AG04449 (cell line): ENCODE data around the gene TMEM198.

Experiments
- CTCF ChIA-PET: fragments of 350-600 bp; formaldehyde crosslinking; extraction: SDS; loops from one replicate; lab custom pipeline; 2021; ENCODE audit warnings: antibody characterized with exemption; lab: Yijun Ruan, JAX
- POLR2A ChIA-PET: fragments of 400-600, 350-600 bp; formaldehyde crosslinking; extraction: SDS; loops from one replicate; lab custom pipeline; 2020; ENCODE audit warnings: antibody characterized with exemption, inconsistent platforms; lab: Yijun Ruan, JAX
- DNase-seq: peaks from one replicate; pipeline ENCODE4 v3.0.0-alpha.2; 2010; ENCODE audit warnings: low read depth, low spot score
- H3K4me3 ChIP-seq: 2 replicates; pipeline ENCODE4 v1.5.1; 2011; ENCODE audit warnings: low read depth, mild to moderate bottlenecking, control low read depth, low read length
- TF ChIP-seq, protein P1 (sequence below): IDR thresholded peaks from one replicate; pipeline ENCODE4 v1.5.1; 2011; ENCODE audit warnings: mild to moderate bottlenecking, moderate library complexity, low read length, control low read depth, inconsistent platforms; ENCODE audit not compliant: insufficient read depth; ENCODE audit errors: missing control alignments

Gene TMEM198

DNA sequence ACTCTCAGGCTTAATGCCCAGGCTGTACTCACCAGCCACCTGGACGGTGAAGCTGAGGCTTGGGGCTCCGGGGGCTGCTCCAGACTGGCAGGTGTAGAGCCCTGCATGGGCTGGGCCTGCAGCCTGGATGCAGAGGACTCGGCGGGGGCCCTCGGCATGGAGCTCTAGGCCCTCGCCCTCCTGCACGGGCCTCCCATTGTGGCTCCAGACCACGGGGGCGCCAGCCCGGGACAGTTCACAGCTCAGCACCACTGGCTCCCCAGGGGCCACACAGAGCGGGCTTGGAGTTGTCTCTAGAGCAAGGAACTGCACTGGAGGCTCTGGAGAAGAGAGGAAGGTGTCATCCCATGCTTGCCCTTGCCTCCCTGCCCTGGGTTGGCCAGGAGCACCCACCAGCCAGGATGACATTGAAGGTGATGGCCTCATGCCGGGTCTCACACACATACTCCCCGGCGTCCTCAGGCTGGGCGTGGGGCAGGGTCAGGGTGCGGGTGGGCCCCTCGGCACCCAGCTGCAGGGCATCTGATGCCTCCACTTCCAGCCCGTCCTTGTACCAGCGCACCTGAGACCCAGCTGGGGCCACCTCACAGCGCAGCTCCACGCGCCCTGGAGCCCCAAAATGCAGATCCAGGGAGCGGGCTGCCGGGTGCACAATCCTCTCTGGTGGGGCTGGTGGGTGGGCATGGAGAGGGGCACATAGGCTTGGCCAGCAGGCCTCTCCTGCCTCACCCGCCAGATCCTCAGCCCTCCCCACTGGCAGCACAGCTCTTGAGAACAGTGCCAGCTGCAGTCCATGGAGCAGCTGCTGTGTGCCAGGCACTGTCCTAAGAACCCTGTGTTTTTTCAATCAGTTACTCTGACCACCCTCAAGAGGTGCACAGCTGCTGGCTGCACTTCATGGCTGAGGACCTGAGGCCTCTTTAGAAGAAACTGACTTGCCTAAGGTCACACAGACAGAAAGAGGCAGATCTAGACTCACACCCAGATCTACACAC lies 14.3 kb downstream of the TMEM198 start:
- H3K4me3 ChIP-seq: no peak overlapping the region
- ChIA-PET POLR2A (interaction anchor here (1.1 to 1.6 kb wide), 2 partner anchors 13 to 39 kb away, joined by 4 read pairs; partner anchors contain the start of genes OBSL1 and STK11IP), CTCF (interaction anchor here (1.4 to 2.6 kb wide), 2 partner anchors 17 to 132 kb away, joined by 7 to 9 read pairs; no protein-coding TSS in a partner anchor)
- TF ChIP-seq, protein P1, sequence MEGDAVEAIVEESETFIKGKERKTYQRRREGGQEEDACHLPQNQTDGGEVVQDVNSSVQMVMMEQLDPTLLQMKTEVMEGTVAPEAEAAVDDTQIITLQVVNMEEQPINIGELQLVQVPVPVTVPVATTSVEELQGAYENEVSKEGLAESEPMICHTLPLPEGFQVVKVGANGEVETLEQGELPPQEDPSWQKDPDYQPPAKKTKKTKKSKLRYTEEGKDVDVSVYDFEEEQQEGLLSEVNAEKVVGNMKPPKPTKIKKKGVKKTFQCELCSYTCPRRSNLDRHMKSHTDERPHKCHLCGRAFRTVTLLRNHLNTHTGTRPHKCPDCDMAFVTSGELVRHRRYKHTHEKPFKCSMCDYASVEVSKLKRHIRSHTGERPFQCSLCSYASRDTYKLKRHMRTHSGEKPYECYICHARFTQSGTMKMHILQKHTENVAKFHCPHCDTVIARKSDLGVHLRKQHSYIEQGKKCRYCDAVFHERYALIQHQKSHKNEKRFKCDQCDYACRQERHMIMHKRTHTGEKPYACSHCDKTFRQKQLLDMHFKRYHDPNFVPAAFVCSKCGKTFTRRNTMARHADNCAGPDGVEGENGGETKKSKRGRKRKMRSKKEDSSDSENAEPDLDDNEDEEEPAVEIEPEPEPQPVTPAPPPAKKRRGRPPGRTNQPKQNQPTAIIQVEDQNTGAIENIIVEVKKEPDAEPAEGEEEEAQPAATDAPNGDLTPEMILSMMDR: no peak
- no peak for DNase-seq

DNA sequence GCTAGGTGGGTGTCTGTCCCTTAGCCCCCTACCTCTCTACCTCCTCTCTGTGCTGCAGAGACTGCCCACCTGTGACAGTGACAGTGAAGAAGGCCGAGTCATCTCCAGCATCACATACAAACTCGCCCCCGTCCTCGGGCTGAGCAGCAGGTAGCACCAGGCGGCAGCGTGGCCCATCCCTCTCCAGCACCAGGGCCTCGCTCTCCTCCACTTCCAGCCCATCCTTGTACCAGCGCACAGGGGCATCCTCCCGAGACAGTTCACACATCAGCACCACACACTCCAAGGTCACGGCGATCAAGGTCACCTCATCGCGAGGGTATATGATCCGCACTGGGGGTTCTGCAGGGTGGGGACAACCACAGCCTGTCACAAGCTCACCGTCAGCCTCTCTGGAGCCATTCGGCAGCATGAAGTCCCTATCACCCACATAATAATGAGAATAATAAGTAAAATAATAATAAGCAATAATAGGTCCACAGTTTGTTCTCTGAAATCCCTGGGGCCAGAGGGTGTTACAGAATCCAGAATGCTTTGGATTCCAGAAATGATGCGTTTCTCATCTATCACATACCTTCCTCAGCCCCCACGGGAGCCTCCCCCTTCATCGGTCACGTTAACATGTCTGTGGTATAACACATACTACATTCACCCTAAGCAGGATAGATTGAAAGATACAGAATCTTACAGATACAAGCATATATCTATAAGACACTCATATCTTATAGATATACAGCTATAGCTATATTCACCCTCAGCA lies 15.5 kb downstream of the TMEM198 start:
- CTCF ChIA-PET: interaction anchor here (0.6 to 5.7 kb wide), 38 partner anchors 9 to 171 kb away, joined by 3 to 72 read pairs (median 6); partner anchors contain the start of genes INHA, OBSL1 and STK11IP
- H3K4me3 ChIP-seq: no peak overlapping the region
- TF ChIP-seq, protein P1: no peak
- POLR2A ChIA-PET: no interaction called here
- no peak for DNase-seq

DNA sequence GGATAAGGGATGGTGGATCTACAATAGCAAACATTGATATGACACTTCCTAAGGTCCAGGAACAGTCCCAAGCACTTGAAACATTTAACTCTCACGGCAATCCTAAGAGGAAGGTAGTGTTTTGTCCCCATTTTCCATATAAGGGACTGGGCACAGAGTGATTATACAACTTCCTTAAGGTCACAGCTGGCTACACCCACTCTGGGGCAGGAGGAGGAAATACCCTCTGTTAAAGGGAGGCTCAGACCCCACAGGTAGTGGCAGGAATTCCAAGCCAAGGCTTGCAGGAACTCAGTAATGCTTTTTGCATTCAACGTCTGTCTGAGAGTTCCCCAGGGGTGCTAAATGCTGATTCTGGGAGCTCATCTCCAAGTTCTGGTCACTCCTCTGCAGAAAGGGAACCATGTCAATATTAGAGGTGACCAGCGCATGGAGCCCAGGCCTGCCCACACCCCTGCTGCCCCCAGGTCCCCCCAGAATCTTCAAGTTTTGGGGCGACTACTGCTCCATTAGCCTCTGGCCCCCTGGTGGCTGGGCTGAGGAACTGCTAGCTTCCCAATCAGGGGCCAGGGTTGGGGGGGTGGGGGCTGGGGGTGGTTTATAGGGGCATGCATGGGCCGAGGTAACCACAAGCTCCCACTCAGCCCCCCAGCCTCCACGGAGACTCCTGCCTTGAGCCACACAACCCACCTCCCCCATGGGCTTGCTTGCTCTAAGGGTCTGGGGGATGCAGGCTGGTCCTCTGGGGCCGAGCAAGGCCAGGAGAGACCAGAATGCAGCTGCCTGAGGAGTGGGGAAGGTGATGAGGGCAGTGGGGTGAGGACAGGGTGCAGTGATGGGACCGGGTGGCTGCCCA lies 16.4 kb downstream of the TMEM198 start:
- POLR2A ChIA-PET: no interaction called here
- DNase-seq: no peak
- CTCF ChIA-PET: interaction anchor here (0.6 to 5.7 kb wide), 42 partner anchors 10 to 172 kb away, joined by 3 to 72 read pairs (median 6); partner anchors contain the start of genes CHPF, INHA, OBSL1 and STK11IP
- no peak overlapping the region for H3K4me3 ChIP-seq
- TF ChIP-seq, protein P1: peak; percentile 69

DNA sequence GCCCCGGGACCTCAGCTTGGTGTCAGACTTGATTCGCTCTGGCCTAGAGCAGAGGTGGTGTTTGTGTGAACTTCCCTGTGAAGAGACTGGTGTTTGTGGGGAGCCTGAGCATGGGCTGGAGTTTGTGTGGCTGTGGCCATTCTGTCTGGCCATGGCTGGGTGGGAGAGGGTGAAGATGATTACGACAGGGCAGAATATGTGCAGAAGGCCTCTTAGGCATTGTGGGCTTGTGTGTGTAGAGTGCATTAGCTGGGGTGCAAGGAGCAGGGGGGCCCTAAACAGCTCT lies 17.0 kb downstream of the TMEM198 start:
- TF ChIP-seq, protein P1: no peak
- H3K4me3 ChIP-seq: no peak overlapping the region
- CTCF ChIA-PET: interaction anchor here (0.8 to 5.7 kb wide), 35 partner anchors 9 to 172 kb away, joined by 3 to 72 read pairs (median 7); partner anchors contain the start of genes CHPF, INHA, OBSL1 and STK11IP
- DNase-seq: no peak
- POLR2A ChIA-PET: interaction anchor here (0.6 kb wide), 1 partner anchor 9 kb away, joined by 3 read pairs; no protein-coding TSS in a partner anchor

DNA sequence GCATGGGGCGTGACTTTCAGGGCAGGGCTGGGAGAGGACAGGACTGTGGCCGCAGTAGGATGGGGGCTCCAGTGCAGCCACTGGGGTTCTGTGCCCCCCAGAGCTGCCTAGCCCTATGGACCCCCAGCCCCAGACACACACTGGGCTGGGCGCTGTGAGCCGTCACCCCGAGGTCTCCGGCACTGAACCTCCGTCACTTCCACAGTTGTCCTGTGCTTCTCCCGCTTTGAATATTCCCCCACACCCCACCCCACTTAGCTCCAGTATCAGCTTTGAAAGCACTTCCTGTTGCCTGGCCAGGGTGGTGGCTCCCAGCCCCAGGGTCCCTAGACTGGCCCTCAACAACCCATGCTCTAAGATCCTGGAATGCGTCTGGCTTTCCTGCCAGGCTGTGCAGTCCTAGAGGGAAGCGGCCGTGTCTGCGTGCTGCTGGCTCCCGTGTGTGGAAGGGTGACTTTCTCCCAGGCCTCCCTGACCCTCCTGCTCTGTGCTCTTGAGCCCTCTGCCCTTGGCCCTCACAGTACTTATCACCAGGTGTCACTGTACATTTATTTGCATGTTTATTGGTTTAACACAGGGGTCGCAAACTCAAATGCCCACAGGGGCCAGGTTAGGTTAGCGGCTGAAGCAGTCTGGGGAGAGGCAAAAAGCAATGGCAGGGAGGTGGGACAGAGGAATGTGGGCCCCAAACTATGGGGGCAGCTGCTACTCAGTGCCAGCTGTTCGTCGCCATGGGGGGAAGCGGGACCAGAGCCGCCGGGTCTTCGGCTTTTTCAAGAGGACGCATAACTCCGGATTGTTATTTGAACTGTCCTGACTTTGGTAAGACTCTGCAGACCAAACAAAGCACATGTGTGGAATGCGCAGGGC lies 17.6 kb downstream of the TMEM198 start:
- POLR2A ChIA-PET: interaction anchor here (0.6 to 0.8 kb wide), 2 partner anchors 9 to 10 kb away, joined by 3 to 5 read pairs; no protein-coding TSS in a partner anchor
- TF ChIP-seq, protein P1: no peak
- H3K4me3 ChIP-seq: no peak overlapping the region
- no peak for DNase-seq
- CTCF ChIA-PET: interaction anchor here (1.0 to 5.7 kb wide), 24 partner anchors 9 to 173 kb away, joined by 3 to 72 read pairs (median 7); partner anchors contain the start of genes CHPF, INHA, OBSL1 and STK11IP
